ENCODE results near the gene ALX4.

The ALX4 gene

DNA sequence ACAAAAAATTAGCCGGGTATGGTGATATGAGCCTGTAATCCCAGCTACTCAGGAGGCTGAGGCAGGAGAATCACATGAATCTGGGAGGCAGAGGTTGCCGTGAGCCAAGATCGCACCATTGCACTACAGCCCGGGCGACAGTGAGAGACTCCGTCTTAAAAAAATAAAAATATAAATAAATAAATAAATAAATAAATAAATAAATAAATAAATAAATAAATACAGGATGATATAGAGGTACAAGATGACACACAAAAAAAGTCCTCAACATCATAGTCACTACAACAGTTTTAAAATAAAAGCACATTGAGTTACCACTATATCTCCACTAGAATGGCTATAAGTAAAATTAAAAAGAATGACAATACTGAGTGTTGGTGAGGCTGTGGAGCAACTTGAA, 97.8 kb downstream of the ALX4 start (continued):
- TF ChIP-seq HOXA7 (CRISPR knock-in tag; IDR thresholded peaks at IDR 0.05; ENCODE audit: borderline replicate concordance), result no peak
- TF ChIP-seq ZNF433 (tag by site-specific recombination; IDR thresholded peaks at IDR 0.05; ENCODE audit: low read depth), result no peak
- TF ChIP-seq ZXDB (tag by site-specific recombination; IDR thresholded peaks at IDR 0.05), result 0 out of 2 replicates have a peak, but pooled peaks have one; percentile 30
- TF ChIP-seq ZNF16 (tag by site-specific recombination; IDR thresholded peaks at IDR 0.05; ENCODE audit: low read depth), result no peak
- TF ChIP-seq RBAK (tag by site-specific recombination; IDR thresholded peaks at IDR 0.05), result no peak
- TF ChIP-seq, protein P1, sequence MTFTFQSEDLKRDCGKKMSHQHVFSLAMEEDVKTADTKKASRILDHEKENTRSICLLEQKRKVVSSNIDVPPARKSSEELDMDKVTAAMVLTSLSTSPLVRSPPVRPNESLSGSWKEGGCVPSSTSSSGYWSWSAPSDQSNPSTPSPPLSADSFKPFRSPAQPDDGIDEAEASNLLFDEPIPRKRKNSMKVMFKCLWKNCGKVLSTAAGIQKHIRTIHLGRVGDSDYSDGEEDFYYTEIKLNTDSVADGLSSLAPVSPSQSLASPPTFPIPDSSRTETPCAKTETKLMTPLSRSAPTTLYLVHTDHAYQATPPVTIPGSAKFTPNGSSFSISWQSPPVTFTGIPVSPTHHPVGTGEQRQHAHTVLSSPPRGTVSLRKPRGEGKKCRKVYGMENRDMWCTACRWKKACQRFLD (tag by site-specific recombination; IDR thresholded peaks at IDR 0.05), result no peak
- TF ChIP-seq ZNF416 (tag by site-specific recombination; IDR thresholded peaks at IDR 0.05), result no peak
- no peak for TF ChIP-seq ZNF354C (tag by site-specific recombination; IDR thresholded peaks at IDR 0.05; ENCODE audit: borderline replicate concordance, low read depth)
- no peak for TF ChIP-seq ZSCAN23 (tag by site-specific recombination; IDR thresholded peaks at IDR 0.05)
- peak; percentile 57 for TF ChIP-seq ZNF426 (tag by site-specific recombination; IDR thresholded peaks at IDR 0.05)
- no peak for TF ChIP-seq ZNF792 (tag by site-specific recombination; IDR thresholded peaks at IDR 0.05)
- TF ChIP-seq BCL11B (tag by site-specific recombination; IDR thresholded peaks at IDR 0.05; ENCODE audit: low read depth), result no peak
- no peak for TF ChIP-seq ZNF785 (tag by site-specific recombination; IDR thresholded peaks at IDR 0.05)
- no peak for TF ChIP-seq ZNF335 (tag by site-specific recombination; conservative IDR thresholded peaks at IDR 0.05)
- TF ChIP-seq ZNF600 (tag by site-specific recombination; IDR thresholded peaks at IDR 0.05), result no peak
- no peak for TF ChIP-seq ZNF169 (tag by site-specific recombination; IDR thresholded peaks at IDR 0.05)
- no peak for TF ChIP-seq HOXD13 (CRISPR knock-in tag; IDR thresholded peaks at IDR 0.05; ENCODE audit: borderline replicate concordance)
- no peak for TF ChIP-seq ZNF174 (tag by site-specific recombination; IDR thresholded peaks at IDR 0.05)
- TF ChIP-seq ZNF23 (tag by site-specific recombination; IDR thresholded peaks at IDR 0.05; ENCODE audit: borderline replicate concordance), result no peak
- no peak for TF ChIP-seq ZNF621 (tag by site-specific recombination; IDR thresholded peaks at IDR 0.05)
- TF ChIP-seq ZSCAN18 (tag by site-specific recombination; IDR thresholded peaks at IDR 0.05), result no peak
